Measurements from ENCODE around the gene CA12.

DNA sequence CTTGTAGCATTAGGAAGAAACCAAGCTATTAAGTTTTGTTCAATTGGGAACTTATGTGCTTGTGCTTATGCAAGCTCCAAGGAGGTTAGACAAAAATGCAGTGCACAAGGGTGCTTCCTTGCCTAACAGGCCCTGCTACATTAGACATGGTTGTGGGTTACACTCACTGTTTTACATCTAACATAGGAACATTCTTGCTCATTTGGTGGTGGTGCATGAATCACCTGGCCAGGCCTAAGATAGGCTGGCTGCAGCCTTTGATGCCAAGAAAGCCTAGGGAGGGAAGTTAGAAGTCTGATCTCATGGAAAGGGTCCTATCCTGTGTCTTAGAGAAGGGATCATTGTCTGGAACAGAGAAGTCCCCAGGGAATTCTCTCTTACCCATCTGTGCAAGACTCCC lies 43.5 kb downstream of the CA12 start:
- TF ChIP-seq, protein P1, sequence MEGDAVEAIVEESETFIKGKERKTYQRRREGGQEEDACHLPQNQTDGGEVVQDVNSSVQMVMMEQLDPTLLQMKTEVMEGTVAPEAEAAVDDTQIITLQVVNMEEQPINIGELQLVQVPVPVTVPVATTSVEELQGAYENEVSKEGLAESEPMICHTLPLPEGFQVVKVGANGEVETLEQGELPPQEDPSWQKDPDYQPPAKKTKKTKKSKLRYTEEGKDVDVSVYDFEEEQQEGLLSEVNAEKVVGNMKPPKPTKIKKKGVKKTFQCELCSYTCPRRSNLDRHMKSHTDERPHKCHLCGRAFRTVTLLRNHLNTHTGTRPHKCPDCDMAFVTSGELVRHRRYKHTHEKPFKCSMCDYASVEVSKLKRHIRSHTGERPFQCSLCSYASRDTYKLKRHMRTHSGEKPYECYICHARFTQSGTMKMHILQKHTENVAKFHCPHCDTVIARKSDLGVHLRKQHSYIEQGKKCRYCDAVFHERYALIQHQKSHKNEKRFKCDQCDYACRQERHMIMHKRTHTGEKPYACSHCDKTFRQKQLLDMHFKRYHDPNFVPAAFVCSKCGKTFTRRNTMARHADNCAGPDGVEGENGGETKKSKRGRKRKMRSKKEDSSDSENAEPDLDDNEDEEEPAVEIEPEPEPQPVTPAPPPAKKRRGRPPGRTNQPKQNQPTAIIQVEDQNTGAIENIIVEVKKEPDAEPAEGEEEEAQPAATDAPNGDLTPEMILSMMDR (IDR thresholded peaks at IDR 0.05; ENCODE audit: low read depth, low read length, missing input control), result no peak
- TF ChIP-seq, protein P2, sequence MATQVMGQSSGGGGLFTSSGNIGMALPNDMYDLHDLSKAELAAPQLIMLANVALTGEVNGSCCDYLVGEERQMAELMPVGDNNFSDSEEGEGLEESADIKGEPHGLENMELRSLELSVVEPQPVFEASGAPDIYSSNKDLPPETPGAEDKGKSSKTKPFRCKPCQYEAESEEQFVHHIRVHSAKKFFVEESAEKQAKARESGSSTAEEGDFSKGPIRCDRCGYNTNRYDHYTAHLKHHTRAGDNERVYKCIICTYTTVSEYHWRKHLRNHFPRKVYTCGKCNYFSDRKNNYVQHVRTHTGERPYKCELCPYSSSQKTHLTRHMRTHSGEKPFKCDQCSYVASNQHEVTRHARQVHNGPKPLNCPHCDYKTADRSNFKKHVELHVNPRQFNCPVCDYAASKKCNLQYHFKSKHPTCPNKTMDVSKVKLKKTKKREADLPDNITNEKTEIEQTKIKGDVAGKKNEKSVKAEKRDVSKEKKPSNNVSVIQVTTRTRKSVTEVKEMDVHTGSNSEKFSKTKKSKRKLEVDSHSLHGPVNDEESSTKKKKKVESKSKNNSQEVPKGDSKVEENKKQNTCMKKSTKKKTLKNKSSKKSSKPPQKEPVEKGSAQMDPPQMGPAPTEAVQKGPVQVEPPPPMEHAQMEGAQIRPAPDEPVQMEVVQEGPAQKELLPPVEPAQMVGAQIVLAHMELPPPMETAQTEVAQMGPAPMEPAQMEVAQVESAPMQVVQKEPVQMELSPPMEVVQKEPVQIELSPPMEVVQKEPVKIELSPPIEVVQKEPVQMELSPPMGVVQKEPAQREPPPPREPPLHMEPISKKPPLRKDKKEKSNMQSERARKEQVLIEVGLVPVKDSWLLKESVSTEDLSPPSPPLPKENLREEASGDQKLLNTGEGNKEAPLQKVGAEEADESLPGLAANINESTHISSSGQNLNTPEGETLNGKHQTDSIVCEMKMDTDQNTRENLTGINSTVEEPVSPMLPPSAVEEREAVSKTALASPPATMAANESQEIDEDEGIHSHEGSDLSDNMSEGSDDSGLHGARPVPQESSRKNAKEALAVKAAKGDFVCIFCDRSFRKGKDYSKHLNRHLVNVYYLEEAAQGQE (IDR thresholded peaks at IDR 0.05), result no peak
- TF ChIP-seq, protein P3, sequence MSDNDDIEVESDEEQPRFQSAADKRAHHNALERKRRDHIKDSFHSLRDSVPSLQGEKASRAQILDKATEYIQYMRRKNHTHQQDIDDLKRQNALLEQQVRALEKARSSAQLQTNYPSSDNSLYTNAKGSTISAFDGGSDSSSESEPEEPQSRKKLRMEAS (IDR thresholded peaks at IDR 0.05), result no peak
- TF ChIP-seq, protein P4, sequence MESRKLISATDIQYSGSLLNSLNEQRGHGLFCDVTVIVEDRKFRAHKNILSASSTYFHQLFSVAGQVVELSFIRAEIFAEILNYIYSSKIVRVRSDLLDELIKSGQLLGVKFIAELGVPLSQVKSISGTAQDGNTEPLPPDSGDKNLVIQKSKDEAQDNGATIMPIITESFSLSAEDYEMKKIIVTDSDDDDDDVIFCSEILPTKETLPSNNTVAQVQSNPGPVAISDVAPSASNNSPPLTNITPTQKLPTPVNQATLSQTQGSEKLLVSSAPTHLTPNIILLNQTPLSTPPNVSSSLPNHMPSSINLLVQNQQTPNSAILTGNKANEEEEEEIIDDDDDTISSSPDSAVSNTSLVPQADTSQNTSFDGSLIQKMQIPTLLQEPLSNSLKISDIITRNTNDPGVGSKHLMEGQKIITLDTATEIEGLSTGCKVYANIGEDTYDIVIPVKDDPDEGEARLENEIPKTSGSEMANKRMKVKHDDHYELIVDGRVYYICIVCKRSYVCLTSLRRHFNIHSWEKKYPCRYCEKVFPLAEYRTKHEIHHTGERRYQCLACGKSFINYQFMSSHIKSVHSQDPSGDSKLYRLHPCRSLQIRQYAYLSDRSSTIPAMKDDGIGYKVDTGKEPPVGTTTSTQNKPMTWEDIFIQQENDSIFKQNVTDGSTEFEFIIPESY (IDR thresholded peaks at IDR 0.05), result no peak
- TF ChIP-seq SP1 (IDR thresholded peaks at IDR 0.05) (no peak), RAD21 (IDR thresholded peaks at IDR 0.05) (no peak), TAF1 (conservative IDR thresholded peaks at IDR 0.05) (no peak)
